Peyer's patch (tissue), 4 donors: ENCODE measurements around the gene VSX2.

Experiments used
- CTCF ChIP-seq, 6 experiments: fragments of 450-650 bp in 4 of 6; fragments of 200-600 bp in 2 of 6; sonication (generic) in 1 of 6; IDR thresholded peaks; one replicate each; pipeline ENCODE4 v1.5.1; 2017 to 2019; ENCODE audit warnings: antibody characterized with exemption in 6 of 6, mild to moderate bottlenecking in 3 of 6, moderate library complexity in 1 of 6
- POLR2A ChIP-seq, 2 donors: fragments of 450-650 bp; IDR thresholded peaks; one replicate each; pipeline ENCODE4 v1.5.1; 2017; ENCODE audit warnings: antibody characterized with exemption in 2 of 2, mild to moderate bottlenecking in 2 of 2, moderate library complexity in 2 of 2

- no peak for TF ChIP-seq CTCF (IDR thresholded peaks at IDR 0.05)
- no peak for TF ChIP-seq POLR2A (IDR thresholded peaks at IDR 0.05)
These were observed 16.2 kb upstream of the VSX2 start for GRCh38 chr14:74223016-74223415.
